Endometrial microvascular endothelial cells (primary cell): Measurements from ENCODE around the gene IGIP. TPM values are rescaled to one million over a fixed set of nuclear protein-coding genes. Genes with fewer than 3 reads are reported as not detected.

Source experiments
- in situ Hi-C: cut with HindIII; loops from 2 replicates; pipeline ENCODE4 v1.10.0; 2017; ENCODE audit warnings: low sequenced_read_pairs, low pct_unique_long_range_greater_than_20kb; ENCODE audit errors: inconsistent ontology term
- total RNA-seq: library from RNA; depleted of rRNA; stranded (reverse); fragments of >200 nt; gene quantifications from one replicate; pipeline ENCODE4 v1.2.3, GENCODE V29; 2015; ENCODE audit errors: inconsistent ontology term

The IGIP gene
- total RNA-seq, 1 donor from 2014 or later = 1.3 TPM

DNA sequence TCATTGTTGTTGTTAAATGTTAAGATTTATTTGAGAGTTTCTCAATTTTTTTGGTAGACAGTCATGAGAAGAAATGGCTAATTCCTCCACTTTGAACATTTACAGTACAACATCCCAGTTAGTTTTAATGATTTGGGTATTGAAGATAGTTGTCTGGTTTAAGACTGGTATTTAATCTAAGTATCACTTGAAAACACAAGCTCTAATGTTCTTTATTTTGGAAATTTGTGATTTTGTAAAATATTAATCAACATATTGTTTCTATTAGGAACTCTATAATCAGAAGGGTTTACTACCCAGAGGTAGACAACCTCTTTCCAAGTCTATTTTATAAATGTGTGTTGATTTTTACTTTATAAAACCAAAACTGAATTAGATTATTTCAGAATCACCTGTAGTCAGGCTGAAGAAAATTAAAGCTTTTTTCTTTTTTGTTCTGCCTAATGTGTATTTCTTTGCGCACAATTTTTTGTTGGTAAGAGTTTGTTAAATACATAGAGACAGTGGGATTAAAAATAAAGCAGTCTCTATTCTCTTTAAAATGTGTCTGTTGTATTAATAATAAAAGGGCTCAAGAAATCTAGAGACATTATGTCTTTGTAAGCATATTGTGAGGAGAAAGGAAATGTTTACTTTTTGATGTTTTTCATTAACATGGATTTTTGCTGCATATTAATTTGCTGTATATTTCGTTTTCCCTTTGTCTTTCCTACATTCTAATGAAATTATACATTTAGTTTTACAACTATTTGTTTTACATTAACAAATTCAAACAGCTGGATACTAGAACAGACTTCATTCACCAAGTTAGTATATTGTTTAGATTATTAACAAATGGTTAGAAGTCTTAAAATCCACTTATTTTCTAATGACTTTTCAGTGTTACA lies 15.7 kb upstream of the IGIP start:
- in situ Hi-C loops = no loop called here

DNA sequence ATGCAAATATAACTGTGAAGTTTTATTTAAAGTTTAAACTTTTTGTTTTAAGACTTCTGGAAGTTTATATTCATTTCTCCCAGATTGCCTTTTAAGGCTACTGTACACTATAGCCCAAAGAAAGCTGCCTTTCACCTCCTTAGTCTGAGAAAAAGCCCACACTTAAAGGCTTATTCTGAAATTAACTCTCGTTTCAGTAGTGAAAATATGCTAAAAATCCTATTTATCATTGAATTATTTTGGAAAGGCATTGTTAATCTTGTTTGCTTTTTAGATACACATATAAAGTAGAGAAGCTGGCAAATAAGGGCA lies 15.1 kb upstream of the IGIP start:
- in situ Hi-C loops = no loop called here

DNA sequence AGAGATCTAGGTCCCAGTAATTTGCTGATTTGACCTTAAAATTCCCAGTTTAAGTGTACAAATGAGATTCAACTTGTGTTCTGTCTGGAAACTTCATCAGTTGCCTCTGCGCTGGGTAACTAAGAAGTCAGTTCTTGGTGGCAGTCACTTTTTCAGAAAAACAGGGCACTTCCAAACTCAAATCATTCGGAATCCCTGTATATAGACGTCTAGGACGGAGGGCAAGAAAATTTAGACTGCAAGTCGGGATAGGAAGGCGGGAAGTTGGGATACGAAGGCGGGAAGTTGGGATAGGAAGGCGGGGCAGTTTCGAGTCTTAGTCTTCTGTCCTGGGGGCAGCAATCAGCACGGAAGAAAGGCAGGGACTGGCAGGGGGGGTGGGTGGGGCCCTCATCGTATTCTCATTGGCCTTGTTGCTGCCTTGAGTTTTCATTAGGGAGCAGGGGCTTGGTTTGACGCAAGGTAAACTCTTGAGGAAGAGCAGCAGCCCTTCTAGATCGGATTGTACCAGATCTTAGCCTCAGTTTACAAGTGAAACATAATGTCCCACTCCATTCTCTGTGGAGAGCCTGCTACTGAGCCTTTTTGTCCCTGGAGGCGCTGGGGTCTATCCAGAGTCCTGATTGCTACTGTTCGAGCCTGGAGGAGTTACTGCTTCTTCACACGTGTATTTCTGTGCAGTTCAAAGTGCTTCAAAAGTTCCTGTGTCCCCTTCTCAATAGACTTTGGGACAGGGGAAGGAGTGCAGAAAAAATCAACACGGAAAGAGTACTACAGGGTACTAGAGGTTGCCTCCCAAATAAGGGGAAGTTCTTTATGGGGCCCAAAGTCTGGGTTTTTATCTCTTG lies 14.5 kb upstream of the IGIP start:
- in situ Hi-C loops = no loop called here

DNA sequence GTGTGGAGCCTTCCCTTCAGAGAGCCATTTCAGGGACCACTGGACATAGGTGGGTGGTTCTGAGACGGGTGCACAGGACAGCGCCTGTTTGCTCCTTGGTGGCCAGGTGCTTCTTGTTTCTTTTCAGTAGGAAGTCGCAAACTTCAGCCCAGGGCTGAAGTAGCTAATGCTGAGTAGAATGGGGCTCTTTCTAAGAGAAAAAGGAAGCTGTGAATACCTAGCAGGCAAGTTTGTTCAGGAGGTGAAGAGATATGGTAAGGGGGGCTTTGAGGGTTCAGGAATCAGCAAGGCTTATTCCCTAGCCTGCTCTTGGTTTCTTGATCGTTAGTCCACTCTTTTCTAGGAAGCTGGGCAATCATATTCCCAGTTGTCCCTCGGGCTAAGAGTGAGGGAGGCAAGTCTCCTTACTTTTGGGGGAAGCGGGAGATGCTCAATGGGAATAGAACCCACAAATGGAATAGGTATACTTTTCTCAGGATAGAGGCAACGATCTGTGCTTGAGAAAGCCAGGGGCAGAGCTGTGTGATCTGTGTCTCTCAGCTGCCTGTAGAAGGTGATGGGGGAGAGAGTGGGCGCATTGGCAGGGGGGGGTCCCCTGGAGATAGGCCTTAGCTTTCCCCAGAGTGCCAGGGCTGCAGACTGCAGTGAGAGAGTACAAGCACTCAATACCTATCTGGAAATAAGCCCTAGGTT lies 13.7 kb upstream of the IGIP start:
- in situ Hi-C loops = no loop called here

DNA sequence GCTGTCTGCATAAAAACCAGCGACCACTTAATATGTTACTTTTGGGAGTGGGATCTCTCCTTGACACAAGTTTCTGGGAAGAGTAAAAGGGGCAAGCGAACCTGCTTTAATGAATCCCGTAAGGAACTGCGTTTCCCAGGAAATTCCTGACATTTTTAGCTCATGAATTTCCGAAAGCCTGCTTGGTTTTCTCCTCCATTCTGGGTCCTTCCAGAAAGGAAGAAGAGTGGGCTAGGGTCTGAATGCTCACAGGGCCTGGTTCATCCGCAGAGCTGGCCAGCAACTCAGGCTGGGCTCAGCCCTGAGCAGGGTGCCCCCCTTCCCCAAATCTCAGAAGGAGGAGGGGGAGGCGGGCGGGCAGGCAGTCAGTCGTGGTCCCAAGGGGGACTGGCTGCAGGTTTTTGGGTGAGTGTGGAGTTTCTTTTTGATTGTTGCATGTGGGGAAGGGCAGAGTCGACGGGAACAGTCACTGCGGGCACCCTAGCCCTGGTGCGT lies 13.0 kb upstream of the IGIP start:
- in situ Hi-C loops = no loop called here

DNA sequence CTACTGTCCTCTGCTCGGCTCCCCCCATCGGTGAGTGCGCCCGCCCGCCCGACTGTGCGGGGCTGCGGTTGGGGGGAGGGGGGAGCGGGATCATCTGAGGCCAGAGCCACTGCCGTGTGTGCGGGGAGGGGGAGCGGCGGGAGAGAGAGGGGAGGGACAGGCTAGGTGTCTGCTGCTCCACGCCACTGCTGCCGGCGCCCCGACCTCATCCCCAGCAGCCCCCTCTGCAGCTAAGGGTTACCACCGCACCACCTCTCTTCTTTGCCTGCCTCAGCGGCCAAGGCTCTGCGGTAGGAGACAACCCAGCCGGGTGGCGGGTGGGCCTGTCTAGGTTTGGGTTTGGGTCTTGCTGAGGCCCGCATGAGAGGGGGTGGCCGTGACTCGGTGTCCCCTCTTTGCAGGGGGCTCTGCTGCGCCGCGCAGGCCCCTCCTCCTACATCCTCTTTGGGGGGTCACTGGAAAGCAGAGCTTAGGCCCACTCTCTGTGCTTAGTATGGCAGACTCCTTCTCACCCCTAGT lies 12.5 kb upstream of the IGIP start:
- in situ Hi-C loops = no loop called here

DNA sequence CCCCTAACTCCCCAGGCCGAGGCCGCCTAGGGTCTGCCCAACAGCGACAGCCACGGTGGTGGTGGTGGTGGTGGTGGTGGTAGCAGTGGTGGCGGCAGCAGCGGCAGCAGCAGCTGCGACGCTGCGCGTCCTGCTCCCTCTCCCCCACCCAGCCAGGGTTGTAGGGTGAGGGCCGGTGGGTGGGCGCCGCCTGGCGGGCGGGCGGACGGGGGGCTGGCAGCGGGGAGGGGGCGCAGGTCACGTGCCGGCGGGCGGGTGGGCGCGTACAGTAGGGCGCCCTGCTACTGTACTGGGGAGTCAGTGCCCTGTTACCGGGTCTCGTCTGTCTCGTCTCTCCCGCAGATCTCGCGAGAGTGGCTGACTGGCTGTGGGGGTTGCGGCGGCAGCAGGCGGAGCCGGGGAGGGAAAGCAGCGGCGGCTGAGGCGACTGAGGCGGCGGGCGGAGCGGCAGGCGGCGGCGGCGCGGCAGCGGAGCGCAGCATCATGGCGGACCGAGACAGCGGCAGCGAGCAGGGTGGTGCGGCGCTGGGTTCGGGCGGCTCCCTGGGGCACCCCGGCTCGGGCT lies 12.0 kb upstream of the IGIP start, which contains the start of gene PURA:
Gene PURA (plus strand): TSS at position 411 of the 565 bp plus-strand sequence. CDS start 73 bp downstream, at position 484.
- in situ Hi-C loops = no loop called here

DNA sequence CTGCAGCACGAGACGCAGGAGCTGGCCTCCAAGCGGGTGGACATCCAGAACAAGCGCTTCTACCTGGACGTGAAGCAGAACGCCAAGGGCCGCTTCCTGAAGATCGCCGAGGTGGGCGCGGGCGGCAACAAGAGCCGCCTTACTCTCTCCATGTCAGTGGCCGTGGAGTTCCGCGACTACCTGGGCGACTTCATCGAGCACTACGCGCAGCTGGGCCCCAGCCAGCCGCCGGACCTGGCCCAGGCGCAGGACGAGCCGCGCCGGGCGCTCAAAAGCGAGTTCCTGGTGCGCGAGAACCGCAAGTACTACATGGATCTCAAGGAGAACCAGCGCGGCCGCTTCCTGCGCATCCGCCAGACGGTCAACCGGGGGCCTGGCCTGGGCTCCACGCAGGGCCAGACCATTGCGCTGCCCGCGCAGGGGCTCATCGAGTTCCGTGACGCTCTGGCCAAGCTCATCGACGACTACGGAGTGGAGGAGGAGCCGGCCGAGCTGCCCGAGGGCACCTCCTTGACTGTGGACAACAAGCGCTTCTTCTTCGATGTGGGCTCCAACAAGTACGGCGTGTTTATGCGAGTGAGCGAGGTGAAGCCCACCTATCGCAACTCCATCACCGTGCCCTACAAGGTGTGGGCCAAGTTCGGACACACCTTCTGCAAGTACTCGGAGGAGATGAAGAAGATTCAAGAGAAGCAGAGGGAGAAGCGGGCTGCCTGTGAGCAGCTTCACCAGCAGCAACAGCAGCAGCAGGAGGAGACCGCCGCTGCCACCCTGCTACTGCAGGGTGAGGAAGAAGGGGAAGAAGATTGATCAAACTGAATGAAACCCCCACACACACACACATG lies 11.2 kb upstream of the IGIP start:
- in situ Hi-C loops = no loop called here

DNA sequence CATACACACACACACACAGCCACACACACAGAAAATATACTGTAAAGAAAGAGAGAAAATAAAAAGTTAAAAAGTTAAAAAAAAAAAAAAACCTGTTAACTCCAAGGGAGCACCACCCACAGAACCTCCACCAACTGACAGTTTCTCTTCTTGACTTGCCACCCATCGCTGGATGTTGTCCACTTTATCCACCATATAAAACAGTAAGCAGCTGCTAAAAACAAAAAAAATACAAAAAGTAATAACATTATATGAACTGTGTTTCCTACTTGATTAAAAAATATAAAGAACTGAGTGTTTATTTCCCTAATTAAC lies 10.6 kb upstream of the IGIP start:
- in situ Hi-C loops = no loop called here

DNA sequence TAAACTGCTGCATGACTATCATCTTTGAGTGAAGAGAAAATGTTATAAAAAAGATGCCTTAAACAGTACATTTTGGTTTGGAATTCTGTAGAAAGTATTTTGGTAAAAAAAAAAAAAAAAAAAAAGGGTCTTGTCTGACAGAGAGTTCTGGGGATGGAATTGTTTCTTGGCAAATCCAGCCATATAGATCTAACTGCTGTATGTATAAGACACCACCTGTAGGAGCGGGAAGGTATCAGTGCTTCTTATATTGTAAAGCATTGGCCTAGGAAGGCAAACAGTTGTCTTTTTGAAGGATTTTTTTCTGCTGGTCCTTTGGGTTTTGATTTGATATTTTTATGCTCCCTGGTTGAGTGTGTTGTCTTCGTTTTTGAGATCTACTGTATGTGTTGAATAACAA lies 9.0 kb upstream of the IGIP start:
- in situ Hi-C loops = no loop called here

DNA sequence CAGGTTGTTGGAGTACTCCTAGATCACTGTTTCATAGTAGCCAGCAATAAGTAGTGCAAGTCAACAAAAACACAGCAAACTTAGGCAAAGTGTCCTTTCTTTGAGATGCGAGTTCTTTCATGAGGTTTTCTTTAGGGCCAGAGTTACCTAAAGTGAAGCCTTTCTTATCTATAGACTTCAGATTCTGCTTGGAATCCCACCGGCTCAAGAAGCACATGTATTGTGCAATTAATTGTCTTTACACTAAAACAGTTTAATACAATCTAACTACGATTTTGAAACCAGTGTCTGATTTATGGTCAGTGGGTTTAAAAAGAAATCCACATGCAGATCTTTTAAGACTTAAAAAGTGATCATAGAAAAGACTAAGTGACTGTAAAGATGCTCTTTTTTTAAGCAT lies 8.2 kb upstream of the IGIP start:
- in situ Hi-C loops = no loop called here

DNA sequence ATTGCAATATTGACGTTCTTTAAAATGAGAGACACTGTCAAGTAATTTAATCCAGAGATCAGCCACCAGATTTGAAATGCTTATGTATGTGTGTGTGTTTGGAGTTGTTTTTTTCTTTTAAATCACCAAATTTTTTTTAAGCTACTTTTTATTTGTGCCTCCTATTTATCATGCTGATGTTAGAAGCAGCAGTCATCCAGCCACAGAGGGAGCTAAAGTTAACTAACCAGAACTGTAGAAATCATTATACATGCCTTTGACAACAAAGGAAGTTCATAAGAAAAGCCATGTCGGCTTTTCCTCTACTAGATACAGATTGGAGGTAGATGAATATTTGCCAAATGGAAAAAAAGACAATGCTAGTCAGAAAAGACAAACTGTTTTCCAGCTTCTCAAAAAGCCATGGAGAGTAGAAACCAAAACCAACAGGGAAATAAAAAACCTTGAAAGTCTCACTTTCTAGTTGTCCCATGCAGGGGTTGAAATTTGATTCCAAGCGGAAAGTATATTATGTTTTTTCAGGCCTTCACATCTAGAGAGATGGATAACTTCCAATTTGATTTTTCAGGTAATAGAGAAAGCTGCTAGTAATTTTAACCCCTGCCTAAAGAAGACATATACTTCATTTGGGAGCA lies 7.3 kb upstream of the IGIP start:
- in situ Hi-C loops = no loop called here

DNA sequence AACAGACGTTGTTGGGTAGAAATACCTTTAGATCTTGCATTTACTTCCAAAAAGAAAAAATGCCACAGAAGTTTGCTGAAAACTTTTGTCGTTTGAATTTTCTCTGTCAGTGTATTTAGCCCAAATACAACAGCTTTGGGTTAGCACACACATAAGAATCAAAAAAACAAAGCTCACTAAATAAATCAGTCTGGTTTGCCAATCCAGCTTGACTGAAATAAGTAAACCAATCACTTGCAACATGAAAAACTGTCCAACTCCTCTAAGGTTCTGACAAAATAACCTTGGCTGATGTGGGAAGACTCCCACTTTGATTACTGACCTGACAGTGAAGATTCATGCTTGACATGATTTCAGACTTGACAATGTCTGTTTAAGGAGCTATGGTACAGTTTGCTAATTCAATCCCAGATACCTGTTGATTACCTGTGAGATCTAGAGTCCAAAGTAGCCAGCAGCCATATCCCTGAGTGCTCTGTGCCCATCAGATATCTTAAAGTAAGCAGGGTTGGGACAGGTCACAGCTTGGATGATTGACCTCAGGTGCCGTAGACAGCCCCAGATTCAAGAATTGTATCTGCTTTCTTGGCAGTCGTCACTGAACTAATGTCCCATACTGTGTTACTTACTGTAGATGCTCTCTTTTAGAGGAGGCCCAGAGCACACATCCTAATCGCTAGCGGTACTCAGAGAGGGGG lies 727 bp downstream of the IGIP start:
- in situ Hi-C loops = no loop called here

DNA sequence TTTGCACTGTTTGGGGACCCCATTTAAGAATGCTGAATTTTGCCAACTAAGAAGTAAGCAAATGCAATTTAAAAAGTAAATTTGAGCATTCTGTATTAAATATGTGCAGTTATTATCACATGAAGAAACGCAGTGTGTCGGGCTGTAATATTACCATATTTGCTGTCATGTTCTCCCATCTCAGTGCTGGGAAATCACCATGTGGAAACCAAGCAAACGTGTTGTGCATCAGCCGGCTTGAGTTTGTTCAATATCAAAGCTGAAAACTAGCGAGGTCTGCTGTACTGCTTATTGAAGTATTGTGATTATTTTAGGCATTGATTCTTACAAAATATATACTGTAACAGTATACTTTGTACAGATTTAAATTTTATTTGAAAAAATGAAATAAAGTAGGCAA lies 2.6 kb downstream of the IGIP start:
- in situ Hi-C loops = no loop called here

DNA sequence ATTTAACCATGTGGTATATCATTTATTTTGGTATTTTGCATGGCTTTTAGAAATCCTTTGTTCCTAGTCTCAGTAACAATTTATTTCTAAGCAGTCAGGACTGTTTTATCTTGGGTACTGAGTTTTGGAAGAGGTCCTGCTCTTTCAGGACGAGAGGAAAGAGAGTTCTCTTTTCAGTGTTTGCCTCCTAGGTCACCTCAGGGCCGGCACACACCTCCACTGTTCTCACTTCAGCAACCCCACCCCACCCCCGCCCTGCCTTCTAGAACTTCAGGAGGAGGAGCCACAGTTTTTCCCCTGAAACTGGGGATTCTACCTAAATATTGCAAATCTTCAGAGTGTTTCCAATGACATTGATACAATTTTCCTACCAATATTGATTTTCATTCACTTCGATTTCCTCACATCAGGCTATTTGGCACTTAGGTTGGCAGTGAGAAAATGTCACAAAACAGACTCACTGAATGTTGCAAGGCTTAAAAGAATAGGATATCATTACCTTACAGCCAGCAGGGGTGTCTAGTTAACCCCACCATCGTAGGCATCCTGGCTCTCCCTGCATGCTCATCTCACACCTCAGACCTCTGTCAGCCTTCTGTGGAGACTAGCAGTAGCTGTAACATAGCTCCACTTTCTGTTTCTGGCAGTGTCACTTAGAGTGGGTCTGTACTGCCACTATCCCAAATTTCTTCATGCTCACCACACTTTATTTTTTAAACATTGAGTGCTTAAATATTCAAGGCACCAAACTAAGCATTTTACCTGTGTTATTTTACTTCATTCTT lies 5.4 kb downstream of the IGIP start:
- in situ Hi-C loops = no loop called here

DNA sequence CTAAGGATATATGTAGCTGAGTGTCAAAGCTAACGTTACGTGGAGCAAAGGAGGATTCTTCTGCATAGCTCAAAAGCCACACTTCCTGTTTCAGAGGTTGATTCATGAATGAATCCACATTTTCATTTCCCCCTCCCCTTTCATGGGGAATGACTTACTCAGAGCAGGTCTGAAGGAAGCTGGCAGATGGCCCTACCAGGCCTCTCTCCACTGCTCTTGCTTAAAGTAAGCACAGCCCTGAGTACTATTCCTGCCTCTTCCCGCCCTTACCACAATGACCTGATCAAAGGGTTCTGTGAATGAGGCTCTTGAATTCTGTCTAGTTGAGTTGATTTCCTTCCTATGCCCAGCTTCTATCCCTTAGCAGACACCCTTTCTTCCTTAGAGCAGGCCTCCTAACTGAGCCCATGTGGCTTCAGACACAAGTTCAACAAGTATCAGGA lies 6.3 kb downstream of the IGIP start:
- in situ Hi-C loops = no loop called here
